ENCODE results near the gene COL24A1.
"Not testable (repeated sequence)": the region's sequence is repeated elsewhere in the genome, so short reads cannot be mapped to it uniquely, and the experiment has no call there.

Gene COL24A1

DNA sequence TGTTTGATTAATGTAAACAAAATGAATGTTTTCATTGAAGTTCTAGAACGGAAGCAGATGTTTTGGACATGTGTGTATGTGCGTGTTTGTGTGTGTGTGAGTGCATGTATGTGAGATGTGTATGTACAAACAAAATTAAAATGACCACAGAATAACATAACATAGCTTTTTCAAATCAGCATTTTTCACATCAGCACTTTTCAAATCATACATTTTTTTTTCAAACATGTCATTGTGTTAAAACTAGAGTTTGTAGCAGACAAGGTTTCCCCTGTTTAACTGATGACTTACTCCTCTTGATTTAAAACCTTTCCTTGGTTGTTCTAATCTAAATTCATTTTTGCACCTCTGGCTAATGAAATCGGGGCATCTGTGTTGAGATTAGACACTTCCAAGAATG lies 412.8 kb downstream of the COL24A1 start:
- no peak overlapping the region for H3K4me3 ChIP-seq (replicated peaks; ENCODE audit: low read depth, low read length)
- no peak for DNase-seq (ENCODE audit: extremely low read depth, insufficient read length)
- TF ChIP-seq, protein P1, sequence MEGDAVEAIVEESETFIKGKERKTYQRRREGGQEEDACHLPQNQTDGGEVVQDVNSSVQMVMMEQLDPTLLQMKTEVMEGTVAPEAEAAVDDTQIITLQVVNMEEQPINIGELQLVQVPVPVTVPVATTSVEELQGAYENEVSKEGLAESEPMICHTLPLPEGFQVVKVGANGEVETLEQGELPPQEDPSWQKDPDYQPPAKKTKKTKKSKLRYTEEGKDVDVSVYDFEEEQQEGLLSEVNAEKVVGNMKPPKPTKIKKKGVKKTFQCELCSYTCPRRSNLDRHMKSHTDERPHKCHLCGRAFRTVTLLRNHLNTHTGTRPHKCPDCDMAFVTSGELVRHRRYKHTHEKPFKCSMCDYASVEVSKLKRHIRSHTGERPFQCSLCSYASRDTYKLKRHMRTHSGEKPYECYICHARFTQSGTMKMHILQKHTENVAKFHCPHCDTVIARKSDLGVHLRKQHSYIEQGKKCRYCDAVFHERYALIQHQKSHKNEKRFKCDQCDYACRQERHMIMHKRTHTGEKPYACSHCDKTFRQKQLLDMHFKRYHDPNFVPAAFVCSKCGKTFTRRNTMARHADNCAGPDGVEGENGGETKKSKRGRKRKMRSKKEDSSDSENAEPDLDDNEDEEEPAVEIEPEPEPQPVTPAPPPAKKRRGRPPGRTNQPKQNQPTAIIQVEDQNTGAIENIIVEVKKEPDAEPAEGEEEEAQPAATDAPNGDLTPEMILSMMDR (IDR thresholded peaks at IDR 0.05; ENCODE audit: insufficient read depth, low read length, poor library complexity, severe bottlenecking) = no peak
- no peaks in the 10 kb centered on the region for H3K27me3 ChIP-seq (replicated peaks; ENCODE audit: control insufficient read depth, insufficient read depth, low read length)
- H3K36me3 ChIP-seq (ENCODE audit: control insufficient read depth, insufficient read depth, low read length) = no peaks in the 10 kb centered on the region

DNA sequence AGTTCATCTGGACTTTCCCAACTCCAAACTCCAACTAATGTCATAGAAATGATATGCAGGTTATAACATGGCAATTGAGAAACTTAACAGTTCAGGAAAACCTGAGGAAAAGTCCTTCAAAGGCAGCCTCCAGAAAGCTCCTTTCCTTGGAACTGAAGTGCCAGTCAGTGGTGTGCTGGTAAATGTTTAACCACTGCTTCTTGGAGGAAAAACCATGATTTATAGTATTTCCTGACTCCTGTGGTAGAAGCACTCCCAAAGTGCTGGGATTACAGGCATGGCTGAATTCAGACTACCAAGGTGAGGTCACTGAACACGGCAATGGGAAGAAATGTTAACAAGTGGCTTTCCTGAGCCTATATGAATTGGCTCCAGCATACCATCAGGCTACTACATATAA lies 421.6 kb downstream of the COL24A1 start:
- no peak overlapping the region for H3K4me3 ChIP-seq (replicated peaks; ENCODE audit: low read depth, low read length)
- TF ChIP-seq, protein P1 (IDR thresholded peaks at IDR 0.05; ENCODE audit: insufficient read depth, low read length, poor library complexity, severe bottlenecking) = no peak
- DNase-seq (ENCODE audit: extremely low read depth, insufficient read length) = no peak
- no peaks in the 10 kb centered on the region for H3K27me3 ChIP-seq (replicated peaks; ENCODE audit: control insufficient read depth, insufficient read depth, low read length)
- H3K36me3 ChIP-seq (ENCODE audit: control insufficient read depth, insufficient read depth, low read length) = no peaks in the 10 kb centered on the region

DNA sequence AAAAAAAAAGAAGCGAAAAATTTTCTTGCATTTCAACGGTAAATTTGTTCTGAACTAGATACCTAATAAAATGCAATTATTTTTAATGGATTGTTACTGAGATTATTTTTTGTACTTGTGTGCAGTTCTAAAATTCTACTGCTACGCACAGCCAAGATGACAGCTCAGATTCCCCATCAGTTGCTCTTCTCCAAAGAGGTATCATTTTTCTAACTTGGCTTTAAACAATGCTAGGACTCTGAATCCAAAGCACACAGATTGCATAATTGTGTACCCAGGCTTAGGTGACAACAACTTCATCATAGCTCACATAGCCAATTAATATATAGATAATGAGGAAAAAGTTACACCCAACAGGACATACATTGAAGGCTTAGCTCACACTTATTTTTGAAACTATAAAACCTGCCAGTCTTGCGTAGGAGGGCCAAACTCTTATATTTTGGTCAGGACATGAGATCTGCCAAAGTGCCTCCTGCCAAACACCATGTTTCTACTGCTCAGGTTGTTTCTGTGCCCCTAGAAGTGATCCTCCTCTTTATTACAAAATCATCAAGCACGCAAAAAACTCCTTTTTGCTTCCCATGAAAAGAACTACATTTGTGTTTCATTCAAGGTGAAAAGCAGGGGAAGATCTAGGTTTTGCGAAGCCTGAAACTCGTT lies 437.8 kb downstream of the COL24A1 start:
- no peak overlapping the region for H3K4me3 ChIP-seq (replicated peaks; ENCODE audit: low read depth, low read length)
- TF ChIP-seq, protein P1 (IDR thresholded peaks at IDR 0.05; ENCODE audit: insufficient read depth, low read length, poor library complexity, severe bottlenecking) = no peak
- no peak for DNase-seq (ENCODE audit: extremely low read depth, insufficient read length)
- no peaks in the 10 kb centered on the region for H3K36me3 ChIP-seq (ENCODE audit: control insufficient read depth, insufficient read depth, low read length)
- H3K27me3 ChIP-seq (replicated peaks; ENCODE audit: control insufficient read depth, insufficient read depth, low read length) = no peaks in the 10 kb centered on the region

DNA sequence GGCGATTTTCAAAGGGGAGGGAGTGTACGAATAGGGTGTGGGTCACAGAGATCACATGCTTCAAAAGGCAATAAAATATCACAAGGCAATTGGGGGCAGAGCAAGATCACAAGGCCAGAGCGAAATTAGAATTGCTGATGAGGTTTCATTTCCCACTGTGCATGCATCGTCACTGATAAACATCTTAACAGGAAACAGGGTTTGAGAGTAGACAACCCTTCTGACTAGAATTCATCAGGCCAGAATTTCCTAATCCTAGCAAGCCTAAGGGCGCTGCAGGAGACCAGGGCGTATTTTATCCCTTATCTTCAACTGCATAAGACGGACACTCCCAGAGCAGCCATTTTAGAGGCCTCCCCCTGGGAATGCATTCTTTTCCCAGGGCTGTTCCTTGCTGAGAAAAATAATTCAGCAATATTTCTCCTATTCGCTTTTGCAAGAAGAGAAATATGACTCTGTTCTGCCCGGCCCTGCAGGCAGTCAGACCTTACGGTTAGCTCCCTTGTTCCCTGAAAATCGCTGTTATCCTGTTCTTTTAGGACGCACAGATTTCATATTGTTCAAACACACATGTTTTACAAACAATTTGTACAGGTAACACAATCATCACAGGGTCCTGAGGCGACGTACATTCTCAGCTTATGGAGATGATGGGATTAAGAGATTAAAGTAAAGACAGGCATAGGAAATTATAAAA lies 442.0 kb downstream of the COL24A1 start:
- not testable (repeated sequence) for H3K4me3 ChIP-seq (replicated peaks; ENCODE audit: low read depth, low read length); H3K36me3 ChIP-seq (ENCODE audit: control insufficient read depth, insufficient read depth, low read length); H3K27me3 ChIP-seq (replicated peaks; ENCODE audit: control insufficient read depth, insufficient read depth, low read length); DNase-seq (ENCODE audit: extremely low read depth, insufficient read length)

DNA sequence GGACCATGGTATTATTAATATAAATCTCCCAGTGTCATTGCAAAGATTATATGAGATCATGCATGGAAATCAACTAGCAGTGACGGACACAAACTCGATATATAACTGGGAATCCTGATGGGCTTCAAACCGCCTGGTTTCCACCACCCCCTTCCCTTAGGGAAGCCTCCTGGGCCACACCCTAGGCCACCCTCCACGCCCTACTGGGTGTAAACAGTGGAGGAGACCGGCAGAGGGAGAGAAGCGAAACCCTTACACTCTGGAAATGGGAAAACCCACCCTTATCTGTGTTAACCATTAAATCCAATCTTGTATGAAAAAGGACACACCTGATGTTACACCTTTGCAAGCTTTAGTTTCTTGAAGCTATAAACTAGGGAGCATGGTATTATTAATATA lies 447.7 kb downstream of the COL24A1 start:
- no peak for DNase-seq (ENCODE audit: extremely low read depth, insufficient read length)
- TF ChIP-seq, protein P1 (IDR thresholded peaks at IDR 0.05; ENCODE audit: insufficient read depth, low read length, poor library complexity, severe bottlenecking) = no peak
- Histone ChIP-seq H3K36me3 (ENCODE audit: control insufficient read depth, insufficient read depth, low read length) (0 out of 2 replicates have a peak, but pooled peaks cover 1% of the 10 kb centered on the region), H3K4me3 (replicated peaks; ENCODE audit: low read depth, low read length) (peak overlapping the region; percentile 85), H3K27me3 (replicated peaks; ENCODE audit: control insufficient read depth, insufficient read depth, low read length) (no peaks in the 10 kb centered on the region)

DNA sequence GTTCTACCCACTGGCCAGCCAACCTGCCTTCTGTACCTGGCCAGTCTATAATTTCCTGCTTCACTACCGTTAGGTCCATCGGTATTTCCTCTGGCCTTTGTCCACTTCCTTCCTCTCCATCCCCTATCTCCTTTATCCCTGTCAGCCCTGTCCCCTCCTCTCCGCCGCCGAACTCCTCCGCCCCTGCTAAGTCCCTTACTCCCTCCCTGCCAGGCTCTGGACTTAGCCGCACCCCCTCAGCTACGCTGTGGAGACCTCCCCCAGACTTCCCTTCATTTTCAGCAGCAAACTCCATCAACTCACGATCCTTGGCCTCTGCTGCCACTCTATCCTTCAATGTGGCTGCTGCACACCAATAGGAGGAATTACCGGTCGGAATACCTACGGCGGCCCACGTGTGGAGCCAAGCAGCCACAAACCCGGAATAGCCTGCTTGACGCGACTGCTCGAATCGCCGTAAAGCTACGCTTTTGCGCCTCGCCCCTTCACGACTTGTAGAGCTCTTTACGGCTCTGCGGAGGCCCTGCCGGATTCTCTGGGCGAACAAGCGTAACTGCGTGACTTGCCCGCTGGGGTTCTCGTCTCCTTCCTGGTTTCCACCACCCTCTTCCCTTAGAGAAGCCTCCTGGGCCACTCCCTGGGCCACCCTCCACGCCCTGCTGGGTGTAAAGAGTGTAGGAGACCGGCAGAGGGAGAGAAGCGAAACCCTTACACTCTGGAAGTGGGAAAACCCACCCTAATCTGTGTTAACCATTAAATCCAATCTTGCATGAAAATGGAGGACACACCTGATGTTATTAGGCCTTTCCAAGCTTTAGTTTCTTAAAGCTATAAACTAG lies 448.4 kb downstream of the COL24A1 start, which contains the start of gene ZNHIT6:
Gene ZNHIT6 (minus strand): TSS at position 444 of the 839 bp plus-strand sequence. CDS start 149 bp downstream, at position 295.
- TF ChIP-seq, protein P1 (IDR thresholded peaks at IDR 0.05; ENCODE audit: insufficient read depth, low read length, poor library complexity, severe bottlenecking) = peak; percentile 21
- Histone ChIP-seq H3K36me3 (ENCODE audit: control insufficient read depth, insufficient read depth, low read length) (peaks cover 1% of the 10 kb centered on the region; the same call in 1 of the 2 replicates), H3K27me3 (replicated peaks; ENCODE audit: control insufficient read depth, insufficient read depth, low read length) (no peaks in the 10 kb centered on the region), H3K4me3 (replicated peaks; ENCODE audit: low read depth, low read length) (peak within 1 kb of the TSS; percentile 85)
- peak; percentile 85 for DNase-seq (ENCODE audit: extremely low read depth, insufficient read length)
